Tibial artery (tissue), 4 donors: ENCODE measurements around the gene ZNF780B.
"Not testable (repeated sequence)": the region's sequence is repeated elsewhere in the genome, so short reads cannot be mapped to it uniquely, and the experiment has no call there.

Source experiments
- DNase-seq, 2 donors: peaks; one replicate each; pipeline ENCODE4 v3.0.0-alpha.2; 2019
- H3K27ac ChIP-seq, 2 donors: fragments of 200-600 bp; sonication (generic) in 1 of 2; 1 replicate in 1 of 2; 2 replicates in 1 of 2; pipeline ENCODE4 v1.5.1; 2018 to 2019; ENCODE audit warnings: mild to moderate bottlenecking in 1 of 2
- H3K27me3 ChIP-seq, 2 donors: fragments of 200-600 bp; sonication (generic) in 1 of 2; one replicate each; pipeline versions ENCODE4 v1.5.1 to v1.6.0; 2016 to 2019
- H3K36me3 ChIP-seq, 3 donors: fragments of 200-600 bp; sonication (generic) in 2 of 3; one replicate each; pipeline ENCODE4 v1.5.1; 2016 to 2019; ENCODE audit warnings: mild to moderate bottlenecking in 2 of 3
- H3K4me1 ChIP-seq, 4 donors: fragments of 200-600 bp; sonication (generic) in 2 of 4; 1 replicate in 3 of 4; 2 replicates in 1 of 4; pipeline ENCODE4 v1.5.1; 2016 to 2019
- H3K4me3 ChIP-seq, 2 donors: fragments of 200-600 bp; sonication (generic) in 1 of 2; 1 replicate in 1 of 2; 2 replicates in 1 of 2; pipeline ENCODE4 v1.5.1; 2018 to 2019; ENCODE audit warnings: mild to moderate bottlenecking in 2 of 2
- H3K9me3 ChIP-seq, 3 donors: fragments of 200-600 bp; sonication (generic) in 1 of 3; one replicate each; pipeline ENCODE4 v1.5.1; 2016 to 2019
- intact Hi-C: fragments of 100-400 bp; cut with DNase I; formaldehyde crosslinking; loops from one replicate; pipeline ENCODE4 v1.15.0; 2023; ENCODE audit warnings: low total_unique reads
- TF ChIP-seq, protein P1 (sequence below), 2 experiments: fragments of 200-600 bp in 1 of 2; fragments of 450-650 bp in 1 of 2; IDR thresholded peaks; one replicate each; pipeline ENCODE4 v1.5.1; 2017 to 2019; ENCODE audit warnings: antibody characterized with exemption in 2 of 2, mild to moderate bottlenecking in 1 of 2, moderate library complexity in 1 of 2

Gene ZNF780B

DNA sequence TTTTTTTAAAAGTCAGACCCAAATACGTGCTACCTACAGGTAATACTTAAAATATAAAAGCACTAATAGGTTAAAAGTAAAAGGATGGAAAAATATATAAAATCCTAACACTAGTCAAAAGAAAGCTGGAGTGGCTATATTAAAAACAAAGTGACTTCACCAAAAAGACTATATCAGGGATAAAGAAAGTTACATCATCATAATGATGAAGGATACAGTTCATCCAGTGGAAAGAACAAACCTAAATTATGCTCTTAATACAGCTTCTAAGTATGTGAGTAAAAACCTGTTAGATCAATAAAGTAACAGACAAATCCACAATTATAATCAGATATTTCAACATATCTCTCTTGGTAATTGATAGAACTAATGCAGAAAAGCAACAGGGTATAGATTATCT lies 1.1 kb upstream of the ZNF780B start:
- TF ChIP-seq, protein P1, sequence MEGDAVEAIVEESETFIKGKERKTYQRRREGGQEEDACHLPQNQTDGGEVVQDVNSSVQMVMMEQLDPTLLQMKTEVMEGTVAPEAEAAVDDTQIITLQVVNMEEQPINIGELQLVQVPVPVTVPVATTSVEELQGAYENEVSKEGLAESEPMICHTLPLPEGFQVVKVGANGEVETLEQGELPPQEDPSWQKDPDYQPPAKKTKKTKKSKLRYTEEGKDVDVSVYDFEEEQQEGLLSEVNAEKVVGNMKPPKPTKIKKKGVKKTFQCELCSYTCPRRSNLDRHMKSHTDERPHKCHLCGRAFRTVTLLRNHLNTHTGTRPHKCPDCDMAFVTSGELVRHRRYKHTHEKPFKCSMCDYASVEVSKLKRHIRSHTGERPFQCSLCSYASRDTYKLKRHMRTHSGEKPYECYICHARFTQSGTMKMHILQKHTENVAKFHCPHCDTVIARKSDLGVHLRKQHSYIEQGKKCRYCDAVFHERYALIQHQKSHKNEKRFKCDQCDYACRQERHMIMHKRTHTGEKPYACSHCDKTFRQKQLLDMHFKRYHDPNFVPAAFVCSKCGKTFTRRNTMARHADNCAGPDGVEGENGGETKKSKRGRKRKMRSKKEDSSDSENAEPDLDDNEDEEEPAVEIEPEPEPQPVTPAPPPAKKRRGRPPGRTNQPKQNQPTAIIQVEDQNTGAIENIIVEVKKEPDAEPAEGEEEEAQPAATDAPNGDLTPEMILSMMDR (IDR thresholded peaks at IDR 0.05): no peak
- H3K4me3 ChIP-seq: no peak overlapping the region
- intact Hi-C loops: no loop called here
- H3K27ac ChIP-seq: no peak overlapping the region
- H3K27me3 ChIP-seq: no peaks in the 10 kb centered on the region
- H3K36me3 ChIP-seq: no peaks in the 10 kb centered on the region
- peaks cover 0 to 50% (median 5%) of the 10 kb centered on the region in 3 donors for H3K9me3 ChIP-seq
- DNase-seq: no peak
- peaks cover 0 to 16% (median 6%) of the 10 kb centered on the region in 4 donors for H3K4me1 ChIP-seq

DNA sequence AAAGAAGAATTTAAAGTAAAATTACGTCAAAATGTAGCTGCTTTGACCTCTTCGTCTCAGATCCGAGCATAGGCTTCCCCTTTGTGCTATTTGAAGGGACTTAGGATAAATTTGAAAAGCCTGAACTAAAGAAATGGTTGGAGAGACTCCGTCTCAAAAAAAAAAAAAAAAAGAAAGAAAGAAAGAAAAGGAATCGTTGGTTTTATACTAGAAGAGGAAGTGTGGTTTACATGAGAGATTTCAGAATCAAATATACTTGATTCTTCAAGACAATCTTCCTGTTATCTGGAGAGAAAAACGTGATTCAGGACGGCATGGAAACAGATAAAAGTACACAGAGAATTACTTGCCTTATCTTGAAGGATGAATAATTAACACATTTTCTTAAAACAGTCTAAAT lies 474 bp upstream of the ZNF780B start:
- peaks cover 0 to 16% (median 6%) of the 10 kb centered on the region in 4 donors for H3K4me1 ChIP-seq
- DNase-seq: no peak
- intact Hi-C loops: no loop called here
- TF ChIP-seq, protein P1 (IDR thresholded peaks at IDR 0.05): no peak
- peaks cover 0 to 50% (median 3%) of the 10 kb centered on the region in 3 donors for H3K9me3 ChIP-seq
- peak overlapping the region; percentile 64 to 75 for H3K27ac ChIP-seq
- H3K27me3 ChIP-seq: no peaks in the 10 kb centered on the region
- H3K36me3 ChIP-seq: no peaks in the 10 kb centered on the region
- peak overlapping the region; percentile 66 to 81 for H3K4me3 ChIP-seq

DNA sequence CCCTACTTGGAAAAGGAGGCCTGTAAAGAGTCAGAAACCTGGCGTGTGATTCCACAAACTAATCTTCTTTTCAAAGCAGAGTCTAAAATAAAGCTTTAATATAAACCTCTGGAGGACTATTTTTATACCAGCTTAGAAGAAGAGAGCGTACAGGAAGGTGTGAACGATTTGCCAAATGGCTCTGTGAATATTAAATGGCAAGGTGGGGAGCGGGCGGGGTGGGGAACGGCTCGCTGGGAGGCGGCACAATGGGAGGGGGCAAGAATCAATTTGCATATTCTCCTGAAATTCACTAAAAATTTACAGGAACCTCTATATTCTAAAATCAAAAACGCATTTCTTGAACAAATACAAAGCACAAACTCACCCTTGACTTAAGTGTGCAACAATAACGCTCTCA lies 982 bp downstream of the ZNF780B start:
- TF ChIP-seq, protein P1 (IDR thresholded peaks at IDR 0.05): no peak
- intact Hi-C loops: no loop called here
- H3K4me1 ChIP-seq: peaks cover 0 to 16% (median 6%) of the 10 kb centered on the region in 4 donors
- no peak for DNase-seq
- H3K4me3 ChIP-seq: peak overlapping the region; percentile 66 to 81
- no peak overlapping the region for H3K27ac ChIP-seq
- H3K9me3 ChIP-seq: peaks cover 3 to 48% (median 9%) of the 10 kb centered on the region in 3 donors
- H3K27me3 ChIP-seq: no peaks in the 10 kb centered on the region
- peaks cover 8 to 12% (median 9%) of the 10 kb centered on the region in 3 donors for H3K36me3 ChIP-seq

DNA sequence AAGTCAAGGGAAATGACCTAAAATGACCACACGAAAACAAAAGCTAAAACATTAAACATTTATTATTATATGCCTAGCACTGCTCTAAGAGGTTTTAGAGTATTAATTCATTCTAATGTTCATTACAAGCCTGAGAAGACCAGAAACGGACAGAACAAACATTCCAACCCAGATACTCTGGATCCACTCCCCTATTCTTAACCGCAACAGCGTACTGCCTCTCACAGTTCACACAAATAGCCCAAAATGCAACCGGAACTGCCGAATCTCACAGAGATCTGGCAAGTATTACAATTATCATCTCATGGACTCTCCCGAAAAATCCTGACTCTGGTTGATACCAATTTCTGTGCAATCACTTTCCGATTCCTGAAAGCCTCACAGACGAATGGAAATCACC lies 1.4 kb downstream of the ZNF780B start:
- no peaks in the 10 kb centered on the region for H3K27me3 ChIP-seq
- H3K9me3 ChIP-seq: peaks cover 3 to 47% (median 9%) of the 10 kb centered on the region in 3 donors
- intact Hi-C loops: no loop called here
- peaks cover 12 to 13% (median 13%) of the 10 kb centered on the region in 3 donors for H3K36me3 ChIP-seq
- DNase-seq: no peak
- peak overlapping the region; percentile 66 to 81 for H3K4me3 ChIP-seq
- TF ChIP-seq, protein P1 (IDR thresholded peaks at IDR 0.05): no peak
- H3K27ac ChIP-seq: no peak overlapping the region
- peaks cover 0 to 16% (median 6%) of the 10 kb centered on the region in 4 donors for H3K4me1 ChIP-seq

DNA sequence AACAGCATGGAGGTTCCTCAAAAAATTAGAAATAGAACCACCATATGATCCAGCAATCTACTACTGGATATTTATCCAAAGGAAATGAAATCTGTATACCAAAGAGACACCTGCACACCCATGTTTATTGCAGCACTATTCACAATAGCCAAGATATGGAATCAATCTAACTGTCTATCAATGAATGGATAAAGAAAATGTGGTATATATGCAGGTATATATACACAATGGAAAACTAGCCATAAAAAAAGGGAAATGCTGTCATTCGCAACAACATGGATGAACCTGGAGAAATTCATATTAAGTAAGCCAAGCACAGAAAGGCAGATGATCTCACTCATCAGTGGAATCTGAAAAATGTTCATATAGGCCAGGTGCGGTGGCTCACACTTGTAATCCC lies 2.5 kb downstream of the ZNF780B start:
- Histone ChIP-seq H3K9me3 (peaks cover 3 to 43% (median 9%) of the 10 kb centered on the region in 3 donors), H3K4me1 (peaks cover 0 to 16% (median 6%) of the 10 kb centered on the region in 4 donors), H3K36me3 (peaks cover 23 to 25% (median 24%) of the 10 kb centered on the region in 3 donors), H3K27ac (no peak overlapping the region), H3K4me3 (no peak overlapping the region), H3K27me3 (no peaks in the 10 kb centered on the region)
- intact Hi-C loops: no loop called here
- no peak for DNase-seq
- TF ChIP-seq, protein P1 (IDR thresholded peaks at IDR 0.05): no peak

GRCh38 chr19:40041718-40042117 lies 14.3 kb downstream of the ZNF780B start:
- H3K4me3 ChIP-seq, DNase-seq, intact Hi-C loops, H3K27ac ChIP-seq, H3K27me3 ChIP-seq, H3K4me1 ChIP-seq: not testable (repeated sequence)
- peaks cover 37 to 49% (median 44%) of the 10 kb centered on the region in 3 donors for H3K36me3 ChIP-seq
- peaks cover 4 to 60% (median 22%) of the 10 kb centered on the region in 3 donors for H3K9me3 ChIP-seq

GRCh38 chr19:40038047-40038446 lies 18.0 kb downstream of the ZNF780B start:
- intact Hi-C loops: not testable (repeated sequence)
- peaks cover 13 to 60% (median 41%) of the 10 kb centered on the region in 3 donors for H3K9me3 ChIP-seq

More at GRCh38 chr19:40038047-40038446, 18.0 kb downstream of the ZNF780B start:
- not testable (repeated sequence) for H3K27me3 ChIP-seq, DNase-seq, H3K27ac ChIP-seq, H3K4me3 ChIP-seq, H3K4me1 ChIP-seq
- H3K36me3 ChIP-seq: peaks cover under 1 to 46% (median 42%) of the 10 kb centered on the region in 3 donors
